Karpas-422 (cell line): ENCODE results near the gene C2CD2. TPM values are rescaled to one million over a fixed set of nuclear protein-coding genes. Genes with fewer than 3 reads are reported as not detected.

Experiments
- DNase-seq: peaks from one replicate; pipeline ENCODE4 v3.0.0-alpha.2; 2015
- H2AFZ ChIP-seq: fragments of 200-600 bp; sonication (generic); 2 replicates; pipeline ENCODE4 v1.6.1; 2014; ENCODE audit warnings: antibody characterized with exemption, low read length, mixed read lengths
- H3K27ac ChIP-seq: fragments of 200-600 bp; sonication (generic); 2 replicates; pipeline ENCODE4 v1.5.1; 2014; ENCODE audit warnings: mild to moderate bottlenecking, low read length, moderate library complexity
- H3K27me3 ChIP-seq: fragments of 200-600 bp; sonication (generic); 2 replicates; pipeline ENCODE4 v1.6.1; 2014; ENCODE audit warnings: low read length, mixed read lengths
- H3K36me3 ChIP-seq: fragments of 200-600 bp; sonication (generic); 2 replicates; pipeline ENCODE4 v1.6.1; 2014; ENCODE audit warnings: low read length, mixed read lengths; ENCODE audit not compliant: insufficient read depth
- H3K4me1 ChIP-seq: fragments of 200-600 bp; sonication (generic); 2 replicates; pipeline ENCODE4 v1.6.1; 2014; ENCODE audit warnings: mild to moderate bottlenecking, low read length, mixed read lengths
- H3K4me2 ChIP-seq: fragments of 200-600 bp; sonication (generic); 2 replicates; pipeline ENCODE4 v1.6.1; 2014; ENCODE audit warnings: low read length, low read depth, mild to moderate bottlenecking; ENCODE audit not compliant: poor library complexity, severe bottlenecking
- H3K4me3 ChIP-seq: fragments of 200-600 bp; sonication (generic); 2 replicates; pipeline ENCODE4 v1.5.1; 2014; ENCODE audit warnings: mild to moderate bottlenecking, antibody characterized with exemption, low read length, mixed read lengths
- H3K79me2 ChIP-seq: fragments of 200-600 bp; sonication (generic); 2 replicates; pipeline ENCODE4 v1.6.1; 2014; ENCODE audit warnings: mild to moderate bottlenecking, low read length, mixed read lengths
- H3K9ac ChIP-seq: fragments of 200-600 bp; sonication (generic); 2 replicates; pipeline ENCODE4 v1.6.0; 2014; ENCODE audit warnings: low read length
- H3K9me2 ChIP-seq: fragments of 200-600 bp; sonication (generic), shearing (Covaris generic); replicated peaks from 2 replicates; pipeline ENCODE4 v1.6.0; 2014; ENCODE audit warnings: mild to moderate bottlenecking, low read length, moderate library complexity; ENCODE audit not compliant: insufficient read depth
- H3K9me3 ChIP-seq: fragments of 300-700, 200-600 bp; sonication (generic); 2 replicates; pipeline ENCODE4 v1.6.1; 2014; ENCODE audit warnings: low read length, mixed read lengths
- H4K20me1 ChIP-seq: fragments of 200-600 bp; sonication (generic); 2 replicates; pipeline ENCODE4 v1.6.1; 2014; ENCODE audit warnings: mild to moderate bottlenecking, antibody characterized with exemption, low read length, low read depth; ENCODE audit not compliant: insufficient read depth
- total RNA-seq: library from RNA; depleted of rRNA; stranded (reverse); fragments of >200 nt; shearing (Covaris generic); gene quantifications from 2 replicates; pipeline ENCODE4 v1.2.3, GENCODE V29; 2014; ENCODE audit warnings: low replicate concordance

The C2CD2 gene
- total RNA-seq, 1 experiment from 2014 or later: not detected

- no peaks in the 10 kb centered on the region for H3K9me3 ChIP-seq
- H3K27me3 ChIP-seq: no peaks in the 10 kb centered on the region
- no peaks in the 10 kb centered on the region for H3K9me2 ChIP-seq
- no peak overlapping the region for H3K27ac ChIP-seq
- DNase-seq: no peak
- peaks cover 3% of the 10 kb centered on the region; the same call in 1 of the 2 replicates for H3K4me1 ChIP-seq
- no peak overlapping the region for H3K4me3 ChIP-seq
- no peaks in the 10 kb centered on the region for H3K36me3 ChIP-seq
- no peaks in the 10 kb centered on the region for H4K20me1 ChIP-seq
- no peaks in the 10 kb centered on the region for H3K79me2 ChIP-seq
- H2AFZ ChIP-seq: no peak overlapping the region
- H3K9ac ChIP-seq: no peak overlapping the region
- no peak overlapping the region for H3K4me2 ChIP-seq
Measured at GRCh38 chr21:41993744-41994143, 39.9 kb upstream of the C2CD2 start.

GRCh38 chr21:41992576-41992975 is 38.8 kb upstream of the C2CD2 start:
- H3K27ac ChIP-seq: no peak overlapping the region
- H3K4me1 ChIP-seq: 0 out of 2 replicates have a peak, but pooled peaks cover 3% of the 10 kb centered on the region
- no peaks in the 10 kb centered on the region for H3K79me2 ChIP-seq
- no peaks in the 10 kb centered on the region for H3K27me3 ChIP-seq
- H4K20me1 ChIP-seq: no peaks in the 10 kb centered on the region
- no peak overlapping the region for H2AFZ ChIP-seq
- no peaks in the 10 kb centered on the region for H3K9me3 ChIP-seq
- no peaks in the 10 kb centered on the region for H3K9me2 ChIP-seq
- H3K36me3 ChIP-seq: no peaks in the 10 kb centered on the region
- H3K4me2 ChIP-seq: no peak overlapping the region
- no peak overlapping the region for H3K4me3 ChIP-seq
- H3K9ac ChIP-seq: no peak overlapping the region
- DNase-seq: no peak

DNA sequence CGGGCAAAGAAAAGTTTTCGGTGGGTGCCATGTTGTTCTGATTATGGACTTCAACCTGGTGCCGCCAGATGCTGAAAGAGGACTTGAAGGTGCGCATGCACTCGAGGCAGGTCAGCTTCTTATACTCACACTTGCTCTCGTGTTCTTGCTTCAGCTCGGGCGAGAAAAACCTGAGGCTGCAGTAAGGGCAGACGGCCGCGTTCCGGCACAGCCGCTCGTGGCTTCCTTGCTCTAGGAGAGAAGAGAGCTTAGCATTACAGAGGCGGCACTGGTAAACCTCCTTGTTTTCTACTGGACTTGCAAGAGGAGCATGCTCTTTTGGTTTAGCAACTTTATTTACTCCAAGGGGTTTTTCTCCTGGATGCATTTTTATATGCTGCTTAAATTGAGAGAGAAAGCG is 37.8 kb upstream of the C2CD2 start:
- no peaks in the 10 kb centered on the region for H3K27me3 ChIP-seq
- no peak overlapping the region for H2AFZ ChIP-seq
- no peaks in the 10 kb centered on the region for H3K9me2 ChIP-seq
- no peaks in the 10 kb centered on the region for H3K9me3 ChIP-seq
- no peak overlapping the region for H3K9ac ChIP-seq
- DNase-seq: no peak
- no peaks in the 10 kb centered on the region for H3K36me3 ChIP-seq
- H3K27ac ChIP-seq: no peak overlapping the region
- H3K4me2 ChIP-seq: no peak overlapping the region
- 0 out of 2 replicates have a peak, but pooled peaks cover 3% of the 10 kb centered on the region for H3K4me1 ChIP-seq
- H4K20me1 ChIP-seq: no peaks in the 10 kb centered on the region
- H3K79me2 ChIP-seq: no peaks in the 10 kb centered on the region
- H3K4me3 ChIP-seq: no peak overlapping the region

DNA sequence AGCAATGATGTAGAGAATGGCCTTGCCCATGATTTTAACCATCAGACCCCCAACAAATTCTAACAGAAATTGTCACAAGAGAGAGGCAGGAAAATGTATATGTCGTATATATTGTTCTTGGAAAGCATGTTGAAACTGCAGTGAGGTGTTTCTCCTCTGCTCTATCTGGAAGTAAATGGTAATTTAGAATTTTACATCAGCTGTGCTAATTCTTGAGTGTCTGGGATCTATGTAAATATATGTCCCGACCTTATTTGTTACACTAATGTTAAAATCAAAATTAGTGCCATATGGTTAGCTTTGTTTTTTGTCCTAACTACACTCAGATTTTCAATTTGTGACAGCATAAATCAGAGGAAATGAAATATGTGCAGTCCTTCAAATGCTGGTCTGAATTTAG is 35.9 kb upstream of the C2CD2 start:
- Histone ChIP-seq H2AFZ (no peak overlapping the region), H3K9ac (no peak overlapping the region), H3K9me3 (no peaks in the 10 kb centered on the region), H3K27ac (no peak overlapping the region), H3K4me3 (no peak overlapping the region), H3K79me2 (no peaks in the 10 kb centered on the region), H4K20me1 (no peaks in the 10 kb centered on the region), H3K4me2 (no peak overlapping the region), H3K9me2 (no peaks in the 10 kb centered on the region), H3K4me1 (0 out of 2 replicates have a peak, but pooled peaks cover 3% of the 10 kb centered on the region), H3K27me3 (no peaks in the 10 kb centered on the region), H3K36me3 (no peaks in the 10 kb centered on the region)
- no peak for DNase-seq

DNA sequence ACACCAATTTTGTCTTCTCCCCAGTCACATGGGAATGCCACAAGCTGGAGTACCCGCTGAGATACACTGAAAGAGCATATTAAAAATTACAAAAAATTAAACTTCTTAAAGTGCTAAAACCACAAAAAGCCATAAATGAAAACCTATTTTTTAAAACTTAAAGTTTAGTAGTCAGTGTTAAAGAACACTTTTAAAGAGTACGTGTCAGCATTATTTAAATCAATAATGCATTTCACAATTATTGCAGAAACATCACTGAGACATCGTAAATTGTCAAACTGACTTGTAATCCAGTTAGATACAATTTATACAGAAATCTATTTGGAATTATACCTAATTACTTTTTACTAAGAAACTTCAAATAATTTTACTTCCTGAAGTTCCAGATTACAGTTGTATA is 33.5 kb upstream of the C2CD2 start:
- Histone ChIP-seq H3K27me3 (no peaks in the 10 kb centered on the region), H4K20me1 (no peaks in the 10 kb centered on the region), H3K9me3 (no peaks in the 10 kb centered on the region; the same call in 1 of the 2 replicates), H3K4me3 (no peak overlapping the region), H3K79me2 (no peaks in the 10 kb centered on the region), H3K36me3 (no peaks in the 10 kb centered on the region), H3K9ac (no peak overlapping the region), H3K4me2 (no peak overlapping the region), H3K27ac (no peak overlapping the region), H2AFZ (no peak overlapping the region), H3K4me1 (no peaks in the 10 kb centered on the region), H3K9me2 (no peaks in the 10 kb centered on the region)
- no peak for DNase-seq

- no peaks in the 10 kb centered on the region for H3K36me3 ChIP-seq
- H3K4me1 ChIP-seq: no peaks in the 10 kb centered on the region
- H4K20me1 ChIP-seq: no peaks in the 10 kb centered on the region
- H2AFZ ChIP-seq: no peak overlapping the region
- DNase-seq: no peak
- H3K79me2 ChIP-seq: no peaks in the 10 kb centered on the region
- no peaks in the 10 kb centered on the region; the same call in 1 of the 2 replicates for H3K9me3 ChIP-seq
- no peak overlapping the region for H3K4me2 ChIP-seq
- H3K9me2 ChIP-seq: no peaks in the 10 kb centered on the region
- H3K27ac ChIP-seq: no peak overlapping the region
- H3K27me3 ChIP-seq: no peaks in the 10 kb centered on the region
- H3K9ac ChIP-seq: no peak overlapping the region
- H3K4me3 ChIP-seq: no peak overlapping the region
Measured at GRCh38 chr21:41985662-41986416, 32.0 kb upstream of the C2CD2 start.

GRCh38 chr21:41983229-41983628 is 29.4 kb upstream of the C2CD2 start:
- no peak overlapping the region for H3K27ac ChIP-seq
- H2AFZ ChIP-seq: no peak overlapping the region
- DNase-seq: no peak
- H3K79me2 ChIP-seq: no peaks in the 10 kb centered on the region
- H3K36me3 ChIP-seq: no peaks in the 10 kb centered on the region
- H3K4me2 ChIP-seq: no peak overlapping the region
- H4K20me1 ChIP-seq: no peaks in the 10 kb centered on the region
- no peaks in the 10 kb centered on the region; the same call in 1 of the 2 replicates for H3K27me3 ChIP-seq
- no peak overlapping the region for H3K9ac ChIP-seq
- no peaks in the 10 kb centered on the region for H3K9me2 ChIP-seq
- H3K9me3 ChIP-seq: peaks cover 5% of the 10 kb centered on the region; the same call in 1 of the 2 replicates
- H3K4me1 ChIP-seq: no peaks in the 10 kb centered on the region
- no peak overlapping the region for H3K4me3 ChIP-seq

DNA sequence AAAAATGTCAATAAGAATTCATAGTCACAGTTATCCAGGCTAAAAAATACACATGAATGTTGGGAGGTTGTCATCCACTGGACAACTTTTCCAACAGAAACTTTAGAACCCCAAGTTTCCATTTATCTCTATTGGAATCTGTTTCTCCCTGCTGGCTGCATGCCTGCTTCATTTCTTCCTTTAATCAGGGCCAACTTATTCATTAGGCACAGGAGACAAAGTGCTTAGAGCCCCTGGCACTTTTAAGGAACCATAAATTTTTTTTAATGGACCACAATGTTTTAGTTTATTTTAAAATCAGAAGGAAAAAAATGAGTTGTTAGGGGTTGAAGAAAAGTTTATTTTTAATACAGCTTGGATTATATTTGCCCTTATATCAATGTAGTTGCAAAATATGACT is 26.7 kb upstream of the C2CD2 start:
- Histone ChIP-seq H3K4me3 (no peak overlapping the region), H4K20me1 (no peaks in the 10 kb centered on the region), H3K9me3 (peaks cover 5% of the 10 kb centered on the region; the same call in 1 of the 2 replicates), H3K9ac (no peak overlapping the region), H3K9me2 (no peaks in the 10 kb centered on the region), H3K4me2 (no peak overlapping the region), H2AFZ (no peak overlapping the region), H3K27ac (no peak overlapping the region), H3K36me3 (no peaks in the 10 kb centered on the region), H3K27me3 (no peaks in the 10 kb centered on the region; the same call in 1 of the 2 replicates), H3K4me1 (no peaks in the 10 kb centered on the region), H3K79me2 (no peaks in the 10 kb centered on the region)
- no peak for DNase-seq
